Measurements from ENCODE around the gene DOCK10. TPM values are rescaled to one million over a fixed set of nuclear protein-coding genes. Genes with fewer than 3 reads are reported as not detected.

The DOCK10 gene
- total RNA-seq, 1 experiment from 2014 or later = 28.9 TPM

GRCh38 chr2:225020168-225020849 lies 22.0 kb downstream of the DOCK10 start:
- Histone ChIP-seq H3K79me2 (ENCODE audit: low read depth) (no peaks in the 10 kb centered on the region), H3K36me3 (ENCODE audit: low read depth) (no peaks in the 10 kb centered on the region), H2AFZ (no peak overlapping the region; the same call in 1 of the 2 replicates), H3F3A (ENCODE audit: insufficient read depth, low read depth) (no peaks in the 10 kb centered on the region), H3K9me3 (ENCODE audit: insufficient read depth, low read depth) (0 out of 2 replicates have a peak, but pooled peaks cover 6% of the 10 kb centered on the region), H3K4me2 (no peak overlapping the region), H4K20me1 (ENCODE audit: insufficient read depth) (no peaks in the 10 kb centered on the region), H3K27ac (no peak overlapping the region), H3K27me3 (ENCODE audit: insufficient read depth, low read depth) (no peaks in the 10 kb centered on the region), H3K9me2 (ENCODE audit: insufficient read depth) (no peaks in the 10 kb centered on the region), H3K4me3 (no peak overlapping the region), H3K4me1 (replicated peaks; ENCODE audit: insufficient read depth) (no peaks in the 10 kb centered on the region; the same call in 1 of the 2 replicates)
- no peak for DNase-seq
- CTCF ChIA-PET = no interaction called here
- POLR2A ChIA-PET (ENCODE audit: unreplicated experiment) = no interaction called here
- intact Hi-C loops (cut with micrococcal nuclease; ENCODE audit: unreplicated experiment) = no loop called here
- no TSS peak for BruUV-seq (replicated peaks)
- TF ChIP-seq CTCF (conservative IDR thresholded peaks at IDR 0.05) (no peak), EZH2 (IDR thresholded peaks at IDR 0.05; ENCODE audit: low read depth) (no peak)

- Histone ChIP-seq H4K20me1 (ENCODE audit: insufficient read depth) (no peaks in the 10 kb centered on the region), H3K27me3 (ENCODE audit: insufficient read depth, low read depth) (no peaks in the 10 kb centered on the region), H3K79me2 (ENCODE audit: low read depth) (no peaks in the 10 kb centered on the region), H3K4me3 (no peak overlapping the region), H3K9me2 (ENCODE audit: insufficient read depth) (no peaks in the 10 kb centered on the region), H2AFZ (no peak overlapping the region), H3K4me1 (replicated peaks; ENCODE audit: insufficient read depth) (no peaks in the 10 kb centered on the region; the same call in 1 of the 2 replicates), H3K36me3 (ENCODE audit: low read depth) (no peaks in the 10 kb centered on the region), H3F3A (ENCODE audit: insufficient read depth, low read depth) (no peaks in the 10 kb centered on the region), H3K4me2 (no peak overlapping the region), H3K27ac (no peak overlapping the region), H3K9me3 (ENCODE audit: insufficient read depth, low read depth) (0 out of 2 replicates have a peak, but pooled peaks cover 6% of the 10 kb centered on the region)
- intact Hi-C loops (cut with micrococcal nuclease; ENCODE audit: unreplicated experiment) = no loop called here
- no peak for DNase-seq
- ChIA-PET POLR2A (ENCODE audit: unreplicated experiment) (no interaction called here), CTCF (no interaction called here)
- TF ChIP-seq EZH2 (IDR thresholded peaks at IDR 0.05; ENCODE audit: low read depth) (no peak), CTCF (conservative IDR thresholded peaks at IDR 0.05) (no peak)
- BruUV-seq (replicated peaks) = no TSS peak
These were observed 23.2 kb downstream of the DOCK10 start for GRCh38 chr2:225019105-225019504.

- intact Hi-C loops (cut with micrococcal nuclease; ENCODE audit: unreplicated experiment) = no loop called here
- no peak for DNase-seq
- ChIA-PET CTCF (interaction anchor here (0.6 kb wide), 2 partner anchors 569 to 636 kb away, joined by 4 to 9 read pairs; no protein-coding TSS in a partner anchor), POLR2A (ENCODE audit: unreplicated experiment) (no interaction called here)
- Histone ChIP-seq H3K27me3 (ENCODE audit: insufficient read depth, low read depth) (no peaks in the 10 kb centered on the region), H4K20me1 (ENCODE audit: insufficient read depth) (no peaks in the 10 kb centered on the region), H3K4me3 (no peak overlapping the region), H3K27ac (no peak overlapping the region), H3F3A (ENCODE audit: insufficient read depth, low read depth) (no peaks in the 10 kb centered on the region), H3K79me2 (ENCODE audit: low read depth) (no peaks in the 10 kb centered on the region), H3K4me1 (replicated peaks; ENCODE audit: insufficient read depth) (no peaks in the 10 kb centered on the region; the same call in 1 of the 2 replicates), H3K36me3 (ENCODE audit: low read depth) (no peaks in the 10 kb centered on the region), H3K9me3 (ENCODE audit: insufficient read depth, low read depth) (0 out of 2 replicates have a peak, but pooled peaks cover 6% of the 10 kb centered on the region), H3K9me2 (ENCODE audit: insufficient read depth) (no peaks in the 10 kb centered on the region), H2AFZ (no peak overlapping the region), H3K4me2 (no peak overlapping the region)
- TF ChIP-seq EZH2 (IDR thresholded peaks at IDR 0.05; ENCODE audit: low read depth) (no peak), CTCF (conservative IDR thresholded peaks at IDR 0.05) (0 out of 2 replicates have a peak, but pooled peaks have one; percentile 20)
- BruUV-seq (replicated peaks) = no TSS peak
These were observed 24.6 kb downstream of the DOCK10 start for GRCh38 chr2:225017713-225018112.

Data from PC-9 (cell line).